IPS-18a (cell line): ENCODE results near the gene NUP133.
A peak's percentile ranks its signal among the peaks of the same experiment; 100 is the strongest.
"Not testable (repeated sequence)": the region's sequence is repeated elsewhere in the genome, so short reads cannot be mapped to it uniquely, and the experiment has no call there.

Experiments used
- H3K27ac ChIP-seq: one replicate; pipeline ENCODE4 v1.5.1; 2013; ENCODE audit warnings: low read length
- H3K27me3 ChIP-seq: one replicate; pipeline ENCODE4 v1.6.1; 2013; ENCODE audit warnings: mild to moderate bottlenecking, low read length; ENCODE audit not compliant: control insufficient read depth, insufficient read depth
- H3K36me3 ChIP-seq: one replicate; pipeline ENCODE4 v1.6.1; 2013; ENCODE audit warnings: low read depth, low read length; ENCODE audit not compliant: control insufficient read depth
- H3K4me1 ChIP-seq: one replicate; pipeline ENCODE4 v1.6.1; 2013; ENCODE audit warnings: low read depth, low read length; ENCODE audit not compliant: control insufficient read depth
- H3K4me3 ChIP-seq: one replicate; pipeline ENCODE4 v1.5.1; 2013; ENCODE audit warnings: low read length
- H3K9ac ChIP-seq: one replicate; pipeline ENCODE4 v1.6.1; 2013; ENCODE audit warnings: mild to moderate bottlenecking, low read length, moderate library complexity
- H3K9me3 ChIP-seq: one replicate; pipeline ENCODE4 v1.6.1; 2013; ENCODE audit warnings: low read depth, low read length; ENCODE audit not compliant: control insufficient read depth

Gene NUP133

GRCh38 chr1:229410692-229411433 lies 97.3 kb downstream of the NUP133 start:
- Histone ChIP-seq H3K27ac (no peak overlapping the region), H3K27me3 (peaks cover 59% of the 10 kb centered on the region), H3K9ac (no peak overlapping the region), H3K9me3 (no peaks in the 10 kb centered on the region), H3K4me1 (peaks cover 29% of the 10 kb centered on the region), H3K4me3 (no peak overlapping the region), H3K36me3 (no peaks in the 10 kb centered on the region)

DNA sequence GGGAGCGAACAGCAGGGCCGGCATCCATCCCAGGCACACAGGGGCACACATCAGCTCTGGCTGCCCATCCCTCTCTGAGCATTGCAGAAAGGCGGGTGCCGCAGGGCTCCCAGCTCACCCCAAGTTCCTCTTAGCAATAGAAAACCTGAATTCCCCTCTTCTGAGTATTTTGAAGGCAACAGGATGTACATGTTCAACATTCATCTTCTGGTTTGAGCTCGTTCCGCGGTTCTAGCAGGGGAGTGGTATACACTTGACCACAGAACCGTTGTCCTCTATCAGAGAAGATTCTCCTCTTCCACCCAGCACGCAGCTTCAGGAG lies 97.8 kb downstream of the NUP133 start:
- Histone ChIP-seq H3K36me3 (no peaks in the 10 kb centered on the region), H3K27ac (no peak overlapping the region), H3K4me1 (peaks cover 29% of the 10 kb centered on the region), H3K9me3 (no peaks in the 10 kb centered on the region), H3K9ac (no peak overlapping the region), H3K27me3 (peaks cover 64% of the 10 kb centered on the region), H3K4me3 (no peak overlapping the region)

GRCh38 chr1:229409616-229410369 lies 98.3 kb downstream of the NUP133 start:
- Histone ChIP-seq H3K4me3 (no peak overlapping the region), H3K4me1 (peaks cover 29% of the 10 kb centered on the region), H3K9ac (no peak overlapping the region), H3K27me3 (peaks cover 64% of the 10 kb centered on the region), H3K36me3 (no peaks in the 10 kb centered on the region), H3K9me3 (no peaks in the 10 kb centered on the region), H3K27ac (no peak overlapping the region)

- Histone ChIP-seq H3K4me3 (no peak overlapping the region), H3K27me3 (peaks cover 64% of the 10 kb centered on the region)
Measured at GRCh38 chr1:229408458-229409037, 99.6 kb downstream of the NUP133 start.

GRCh38 chr1:229407206-229408026 lies 100.7 kb downstream of the NUP133 start:
- no peak overlapping the region for H3K9ac ChIP-seq
- no peaks in the 10 kb centered on the region for H3K36me3 ChIP-seq
- peak overlapping the region; percentile 69 for H3K4me3 ChIP-seq
- peaks cover 29% of the 10 kb centered on the region for H3K4me1 ChIP-seq
- no peaks in the 10 kb centered on the region for H3K9me3 ChIP-seq
- H3K27ac ChIP-seq, result no peak overlapping the region
- peaks cover 64% of the 10 kb centered on the region for H3K27me3 ChIP-seq

More at GRCh38 chr1:229408458-229409037, 99.6 kb downstream of the NUP133 start:
- Histone ChIP-seq H3K4me1 (peaks cover 29% of the 10 kb centered on the region), H3K9me3 (no peaks in the 10 kb centered on the region), H3K9ac (no peak overlapping the region), H3K36me3 (no peaks in the 10 kb centered on the region), H3K27ac (no peak overlapping the region)

DNA sequence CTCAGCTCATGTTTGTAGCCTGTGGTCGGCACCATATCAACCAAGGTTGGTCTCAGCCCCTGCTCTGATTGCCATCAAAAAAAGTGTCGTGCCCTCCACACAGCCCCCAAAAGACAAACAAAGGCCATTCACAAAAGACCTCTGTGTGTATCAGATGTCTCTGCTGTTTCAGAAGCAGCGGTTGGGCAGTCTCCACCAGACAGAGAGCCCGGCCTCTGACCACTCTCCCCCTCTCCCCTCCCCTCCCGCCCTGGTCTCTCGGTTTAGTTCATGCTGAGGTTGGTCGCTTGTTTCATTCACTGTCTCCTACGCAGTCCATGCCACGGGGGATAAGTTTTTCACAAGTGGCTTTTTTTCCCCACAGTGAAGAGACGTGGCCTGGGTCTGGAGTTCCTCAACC lies 101.3 kb downstream of the NUP133 start:
- peak overlapping the region; percentile 69 for H3K4me3 ChIP-seq
- H3K4me1 ChIP-seq, result peaks cover 28% of the 10 kb centered on the region
- no peaks in the 10 kb centered on the region for H3K36me3 ChIP-seq
- H3K9me3 ChIP-seq, result no peaks in the 10 kb centered on the region
- no peak overlapping the region for H3K27ac ChIP-seq
- H3K27me3 ChIP-seq, result peaks cover 60% of the 10 kb centered on the region
- no peak overlapping the region for H3K9ac ChIP-seq

DNA sequence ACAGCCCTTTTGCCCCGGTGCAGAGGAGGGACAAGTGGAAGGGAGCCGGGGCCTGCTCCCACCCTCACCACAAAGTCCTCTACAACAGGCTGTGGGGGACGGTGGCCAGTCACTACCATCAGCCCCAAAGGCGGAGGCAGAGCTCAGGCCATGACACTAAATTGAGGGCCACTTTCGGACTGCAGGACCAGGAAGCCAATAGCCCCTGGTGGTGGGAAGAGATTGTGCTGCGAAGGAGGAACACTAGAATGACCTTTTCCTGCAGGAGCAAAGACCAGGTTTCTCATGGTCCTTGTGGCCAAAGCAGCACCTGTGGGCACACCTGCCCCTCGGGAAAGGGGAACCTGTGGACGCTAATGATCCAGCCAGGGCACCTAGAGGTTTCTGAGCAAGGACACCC lies 104.6 kb downstream of the NUP133 start:
- H3K36me3 ChIP-seq, result no peaks in the 10 kb centered on the region
- peaks cover 4% of the 10 kb centered on the region for H3K4me1 ChIP-seq
- no peak overlapping the region for H3K4me3 ChIP-seq
- no peak overlapping the region for H3K9ac ChIP-seq
- no peak overlapping the region for H3K27ac ChIP-seq
- H3K9me3 ChIP-seq, result no peaks in the 10 kb centered on the region
- peaks cover 32% of the 10 kb centered on the region for H3K27me3 ChIP-seq

GRCh38 chr1:229402993-229403392 lies 105.1 kb downstream of the NUP133 start:
- Histone ChIP-seq H3K9ac (no peak overlapping the region), H3K4me1 (peaks cover 4% of the 10 kb centered on the region), H3K27ac (no peak overlapping the region), H3K27me3 (peaks cover 26% of the 10 kb centered on the region), H3K9me3 (no peaks in the 10 kb centered on the region), H3K4me3 (no peak overlapping the region), H3K36me3 (no peaks in the 10 kb centered on the region)

- H3K9me3 ChIP-seq, H3K27ac ChIP-seq, H3K4me3 ChIP-seq, H3K9ac ChIP-seq, H3K4me1 ChIP-seq, H3K36me3 ChIP-seq: not testable (repeated sequence)
- H3K27me3 ChIP-seq, result peaks cover 22% of the 10 kb centered on the region
Measured at GRCh38 chr1:229402329-229402728, 105.8 kb downstream of the NUP133 start.

- H3K9ac ChIP-seq, result no peak overlapping the region
- peaks cover 3% of the 10 kb centered on the region for H3K27me3 ChIP-seq
- no peaks in the 10 kb centered on the region for H3K36me3 ChIP-seq
- no peak overlapping the region for H3K4me3 ChIP-seq
- H3K27ac ChIP-seq, result no peak overlapping the region
- no peaks in the 10 kb centered on the region for H3K4me1 ChIP-seq
- H3K9me3 ChIP-seq, result no peaks in the 10 kb centered on the region
Measured at GRCh38 chr1:229397762-229398161, 110.4 kb downstream of the NUP133 start.

GRCh38 chr1:229396585-229397206 lies 111.4 kb downstream of the NUP133 start:
- Histone ChIP-seq H3K27me3 (peaks cover 3% of the 10 kb centered on the region), H3K4me1 (no peaks in the 10 kb centered on the region), H3K27ac (no peak overlapping the region), H3K9me3 (no peaks in the 10 kb centered on the region), H3K4me3 (no peak overlapping the region), H3K36me3 (no peaks in the 10 kb centered on the region), H3K9ac (no peak overlapping the region)
